Measurements from ENCODE around the gene TOMM34.

The TOMM34 gene

DNA sequence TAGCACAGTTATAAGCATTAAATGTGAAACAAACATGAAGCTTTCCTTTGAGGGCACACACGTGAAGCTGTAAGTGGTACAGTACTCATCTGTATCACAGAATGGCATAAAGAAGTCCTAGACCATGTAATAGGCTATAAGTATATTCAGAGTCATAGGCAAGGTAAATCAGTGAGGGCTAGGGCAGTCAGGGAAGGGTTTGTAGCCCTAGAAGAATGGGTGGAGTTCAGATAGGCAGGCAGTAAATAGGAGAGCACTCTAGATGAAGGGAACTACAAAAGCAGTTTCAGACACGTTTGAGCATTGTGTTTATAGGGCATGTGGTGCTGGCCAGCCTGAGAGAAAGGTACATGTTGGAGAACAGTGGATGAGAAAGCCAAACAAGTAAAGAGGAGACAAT is 65.2 kb downstream of the TOMM34 start:
- Histone ChIP-seq H3K36me3 (ENCODE audit: insufficient read depth) (no peaks in the 10 kb centered on the region), H3K4me2 (no peak overlapping the region), H3K9ac (no peak overlapping the region), H3K4me3 (IDR thresholded peaks at IDR 0.05; ENCODE audit: insufficient read depth, low read depth, low read length) (no peak overlapping the region), H4K20me1 (ENCODE audit: insufficient read depth) (peaks cover 28% of the 10 kb centered on the region), H3K4me1 (ENCODE audit: low read depth, poor library complexity, severe bottlenecking) (peaks cover 15% of the 10 kb centered on the region), H2AFZ (ENCODE audit: low read depth) (no peak overlapping the region), H3K79me2 (ENCODE audit: insufficient read depth, low read depth) (peaks cover 100% of the 10 kb centered on the region), H3K27me3 (ENCODE audit: insufficient read depth, low read depth) (no peaks in the 10 kb centered on the region), H3K27ac (no peak overlapping the region)
- TF ChIP-seq, protein P1, sequence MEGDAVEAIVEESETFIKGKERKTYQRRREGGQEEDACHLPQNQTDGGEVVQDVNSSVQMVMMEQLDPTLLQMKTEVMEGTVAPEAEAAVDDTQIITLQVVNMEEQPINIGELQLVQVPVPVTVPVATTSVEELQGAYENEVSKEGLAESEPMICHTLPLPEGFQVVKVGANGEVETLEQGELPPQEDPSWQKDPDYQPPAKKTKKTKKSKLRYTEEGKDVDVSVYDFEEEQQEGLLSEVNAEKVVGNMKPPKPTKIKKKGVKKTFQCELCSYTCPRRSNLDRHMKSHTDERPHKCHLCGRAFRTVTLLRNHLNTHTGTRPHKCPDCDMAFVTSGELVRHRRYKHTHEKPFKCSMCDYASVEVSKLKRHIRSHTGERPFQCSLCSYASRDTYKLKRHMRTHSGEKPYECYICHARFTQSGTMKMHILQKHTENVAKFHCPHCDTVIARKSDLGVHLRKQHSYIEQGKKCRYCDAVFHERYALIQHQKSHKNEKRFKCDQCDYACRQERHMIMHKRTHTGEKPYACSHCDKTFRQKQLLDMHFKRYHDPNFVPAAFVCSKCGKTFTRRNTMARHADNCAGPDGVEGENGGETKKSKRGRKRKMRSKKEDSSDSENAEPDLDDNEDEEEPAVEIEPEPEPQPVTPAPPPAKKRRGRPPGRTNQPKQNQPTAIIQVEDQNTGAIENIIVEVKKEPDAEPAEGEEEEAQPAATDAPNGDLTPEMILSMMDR (conservative IDR thresholded peaks at IDR 0.05; ENCODE audit: low read depth, low read length), result no peak
